H54 (cell line): Measurements from ENCODE around the gene GOLGA6D.
"Not testable (repeated sequence)": the region's sequence is repeated elsewhere in the genome, so short reads cannot be mapped to it uniquely, and the experiment has no call there.

Source experiments
- DNase-seq: peaks from one replicate; pipeline ENCODE4 v3.0.0; 2011; ENCODE audit warnings: low spot score, mixed read lengths; ENCODE audit not compliant: insufficient read length
- FAIRE-seq: peaks from 3 replicates; lab custom pipeline; 2011; peaks lifted over from hg19 to GRCh38; lab: Jason Lieb, UNC
- POLR2A ChIP-seq: IDR thresholded peaks from 2 replicates; pipeline ENCODE4 v1.6.1; 2011; ENCODE audit warnings: low read depth, mild to moderate bottlenecking, low read length

GOLGA6D gene

DNA sequence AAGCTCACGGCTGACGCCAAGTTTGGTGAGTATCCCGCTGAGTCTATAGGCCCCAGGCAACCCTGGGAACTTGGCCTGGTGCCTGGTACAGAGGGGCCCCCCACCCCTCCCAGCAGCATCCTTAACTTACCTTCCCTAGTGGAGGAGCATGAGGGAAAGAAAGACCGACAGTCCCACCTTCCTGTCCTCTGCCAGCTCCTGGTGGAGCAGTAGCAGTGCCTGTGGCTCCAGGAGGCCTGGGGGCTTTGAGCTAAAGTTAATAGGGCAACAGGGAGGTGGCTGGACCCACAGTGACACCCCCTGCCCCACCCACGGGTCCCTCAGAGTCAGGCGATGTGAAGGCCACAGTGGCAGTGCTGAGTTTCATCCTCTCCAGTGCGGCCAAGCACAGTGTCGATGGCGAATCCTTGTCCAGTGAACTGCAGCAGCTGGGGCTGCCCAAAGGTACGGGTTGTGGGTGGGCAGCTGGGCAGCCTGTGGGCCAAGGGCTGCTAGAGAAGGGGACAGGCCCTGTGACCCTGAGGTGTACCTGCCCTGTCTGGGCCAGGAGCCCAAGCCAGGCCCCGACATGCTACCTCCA lies 56.1 kb downstream of the GOLGA6D start:
- DNase-seq: no peak

DNA sequence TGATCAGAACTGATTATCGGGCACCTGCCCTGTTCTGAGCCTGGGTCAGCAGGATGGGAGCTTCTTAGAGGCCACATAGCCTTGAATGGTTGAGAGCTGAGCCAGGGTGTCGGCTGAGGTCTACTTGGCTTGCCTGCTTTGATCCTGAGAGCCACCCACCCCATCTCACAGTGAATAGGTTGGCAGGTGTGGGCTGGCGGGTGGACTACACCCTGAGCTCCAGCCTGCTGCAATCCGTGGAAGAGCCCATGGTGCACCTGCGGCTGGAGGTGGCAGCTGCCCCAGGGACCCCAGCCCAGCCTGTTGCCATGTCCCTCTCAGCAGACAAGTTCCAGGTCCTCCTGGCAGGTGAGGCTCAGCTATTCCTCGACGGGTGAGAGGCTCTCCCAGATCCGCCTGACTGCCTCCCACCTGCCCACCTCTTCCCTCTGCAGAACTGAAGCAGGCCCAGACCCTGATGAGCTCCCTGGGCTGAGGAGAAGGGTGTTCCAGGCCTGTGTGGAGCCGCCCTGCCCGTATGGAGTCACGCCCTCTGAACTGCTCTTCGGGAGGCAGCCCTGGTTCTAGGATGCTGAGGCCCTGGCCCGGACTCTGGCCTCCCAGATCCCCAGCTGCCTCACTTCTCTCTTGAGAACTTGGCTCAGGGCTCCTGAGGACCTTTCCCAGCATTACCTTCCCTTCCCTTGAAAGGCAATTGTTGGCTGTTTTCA lies 57.1 kb downstream of the GOLGA6D start:
- no peak for TF ChIP-seq POLR2A
- no peak for FAIRE-seq
- DNase-seq: no peak

More for the DNA sequence above, 56.1 kb downstream of the GOLGA6D start:
- no peak for FAIRE-seq
- TF ChIP-seq POLR2A: no peak

DNA sequence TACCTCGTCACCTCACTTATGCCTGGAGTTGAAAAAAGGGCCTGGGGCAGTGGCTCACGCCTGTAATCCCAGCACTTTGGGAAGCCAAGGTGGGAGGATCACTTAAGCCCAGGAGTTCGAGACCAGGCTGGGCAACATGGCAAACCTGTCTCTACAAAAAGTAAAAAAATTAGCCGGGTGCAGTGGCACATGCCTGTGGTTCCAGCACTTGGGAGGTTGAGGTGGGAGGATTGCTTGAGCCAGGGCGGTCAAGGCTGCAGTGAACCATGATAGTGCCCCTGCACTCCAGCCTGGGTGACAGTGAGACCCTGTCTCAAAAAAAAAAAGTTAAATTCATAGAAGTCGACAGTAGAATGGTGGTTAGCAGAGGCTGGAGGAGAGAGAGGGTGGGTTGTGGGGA lies 59.6 kb downstream of the GOLGA6D start:
- no peak for TF ChIP-seq POLR2A
- DNase-seq (no peak), FAIRE-seq (no peak)

- FAIRE-seq: not testable (repeated sequence)
These were observed 61.3 kb downstream of the GOLGA6D start for GRCh38 chr15:75343953-75344352.

More at GRCh38 chr15:75343953-75344352, 61.3 kb downstream of the GOLGA6D start:
- not testable (repeated sequence) for DNase-seq
